ENCODE results near the gene PDZRN3.

- TF ChIP-seq CTCF (conservative IDR thresholded peaks at IDR 0.05) (no peak), ZFX (IDR thresholded peaks at IDR 0.05) (no peak)
Observed at GRCh38 chr3:73520931-73521461, 103.7 kb downstream of the PDZRN3 start.
